Activated T-cell treated with anti-CD3 and anti-CD28 coated beads, Interleukin-2, amount 50 U/mL, for 4 hours (primary cell): ENCODE results near the gene ADH1C. TPM values are rescaled to one million over a fixed set of nuclear protein-coding genes. Genes with fewer than 3 reads are reported as not detected.
"Not testable (repeated sequence)": the region's sequence is repeated elsewhere in the genome, so short reads cannot be mapped to it uniquely, and the experiment has no call there.

Source experiments
- ATAC-seq, 2 donors: fragments of 200-7000 bp; cut with Tn5 transposase; one replicate each; pipeline ENCODE4 v1.10.0; 2021
- DNase-seq: peaks from one replicate; pipeline ENCODE4 v3.0.0-alpha.2; 2020
- H3K27me3 Mint-ChIP-seq: one replicate; pipeline ENCODE4 v1.8.0; 2021; ENCODE audit warnings: low read depth, mixed read lengths
- H3K36me3 Mint-ChIP-seq: one replicate; pipeline ENCODE4 v1.8.0; 2022; ENCODE audit warnings: mixed read lengths; ENCODE audit not compliant: insufficient read depth
- H3K4me1 Mint-ChIP-seq: one replicate; pipeline ENCODE4 v1.8.0; 2021; ENCODE audit warnings: low read depth, mixed read lengths
- H3K4me3 Mint-ChIP-seq: one replicate; pipeline ENCODE4 v1.8.0; 2021; ENCODE audit warnings: mild to moderate bottlenecking, moderate library complexity, mixed read lengths
- H3K9me3 Mint-ChIP-seq: one replicate; pipeline ENCODE4 v1.8.0; 2021; ENCODE audit warnings: mixed read lengths
- total RNA-seq, 3 donors: library from RNA; stranded (reverse); gene quantifications; one replicate each; pipeline ENCODE4 v1.2.1, GENCODE V29; 2021

The ADH1C gene
- under 1 TPM; 0.11 to 0.20 (median 0.16) TPM for total RNA-seq

DNA sequence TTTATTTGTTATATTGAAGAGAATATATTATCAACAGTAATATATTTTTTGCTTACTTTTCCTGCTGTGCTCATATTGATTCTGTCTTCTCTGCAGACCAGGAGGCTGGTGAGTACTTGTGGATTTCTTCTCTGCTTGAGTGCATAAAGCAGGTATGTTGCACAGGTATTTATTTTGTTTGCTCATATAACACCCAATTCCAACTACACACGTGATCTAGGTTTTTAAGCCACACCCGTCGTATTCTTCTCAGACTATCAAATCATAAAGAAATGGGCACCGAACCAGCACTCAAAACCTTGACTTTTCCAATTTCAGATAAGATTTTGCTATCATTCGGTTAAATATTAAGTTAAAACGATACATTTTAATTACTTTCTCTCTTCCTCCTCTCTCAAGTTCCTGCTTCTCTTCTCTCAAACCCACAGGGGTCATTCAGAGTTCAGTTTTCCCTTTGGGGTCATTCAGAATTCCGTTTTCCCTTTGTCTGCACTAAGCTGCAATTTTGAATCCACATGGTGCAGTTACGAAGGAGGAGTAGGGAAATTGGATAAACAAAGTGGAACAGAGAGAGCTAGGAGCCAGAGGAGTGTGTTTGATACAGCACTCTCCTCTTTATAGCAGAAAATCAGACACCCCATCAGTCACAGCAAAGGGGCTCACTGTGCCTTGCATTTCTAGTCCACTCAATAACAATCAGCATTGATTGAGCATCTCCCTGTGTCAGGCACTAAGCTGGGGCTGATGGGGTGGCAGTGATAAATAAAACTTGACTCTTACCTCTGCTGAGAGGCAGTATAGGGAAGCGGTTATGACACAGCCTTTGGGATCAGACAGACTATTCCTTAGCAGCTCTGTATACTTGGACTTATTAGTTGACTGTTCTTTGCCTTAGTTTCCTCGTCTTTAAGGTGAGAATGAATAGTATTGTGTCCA, at the start of gene ADH1C:
Gene ADH1C (minus strand): TSS at position 145 of the 936 bp plus-strand sequence. CDS start 71 bp downstream, at position 74.
- H3K27me3 Mint-ChIP-seq: peaks cover 6% of the 10 kb centered on the region
- H3K4me3 Mint-ChIP-seq: no peak within 1 kb of the TSS
- DNase-seq (no peak), ATAC-seq (no peak)
- no peaks in the 10 kb centered on the region for H3K4me1 Mint-ChIP-seq
- H3K9me3 Mint-ChIP-seq: no peaks in the 10 kb centered on the region
- H3K36me3 Mint-ChIP-seq: no peaks in the 10 kb centered on the region

DNA sequence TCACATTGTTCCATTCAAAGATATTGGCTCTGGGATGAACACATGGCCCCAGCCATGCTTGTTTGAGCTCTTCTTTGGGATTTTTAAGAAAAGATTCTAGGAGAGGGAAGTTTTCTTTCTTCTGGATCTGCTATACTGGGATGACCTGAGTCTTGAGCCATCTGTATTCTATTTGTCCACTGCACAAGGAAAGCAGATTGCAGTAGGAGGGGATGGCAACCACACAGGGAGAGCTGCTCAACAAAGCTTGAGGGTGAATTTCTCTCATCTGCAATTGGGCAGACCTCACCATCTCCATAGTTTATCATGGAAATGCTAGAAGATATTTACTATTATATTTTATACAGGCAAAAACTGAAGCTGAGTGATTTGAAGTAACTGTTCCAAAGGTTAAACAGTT, 48.3 kb upstream of the ADH1C start:
- no peaks in the 10 kb centered on the region for H3K9me3 Mint-ChIP-seq
- peaks cover 9% of the 10 kb centered on the region for H3K4me1 Mint-ChIP-seq
- peaks cover 4% of the 10 kb centered on the region for H3K27me3 Mint-ChIP-seq
- DNase-seq: no peak
- no peaks in the 10 kb centered on the region for H3K36me3 Mint-ChIP-seq
- ATAC-seq: no peak
- no peak overlapping the region for H3K4me3 Mint-ChIP-seq

DNA sequence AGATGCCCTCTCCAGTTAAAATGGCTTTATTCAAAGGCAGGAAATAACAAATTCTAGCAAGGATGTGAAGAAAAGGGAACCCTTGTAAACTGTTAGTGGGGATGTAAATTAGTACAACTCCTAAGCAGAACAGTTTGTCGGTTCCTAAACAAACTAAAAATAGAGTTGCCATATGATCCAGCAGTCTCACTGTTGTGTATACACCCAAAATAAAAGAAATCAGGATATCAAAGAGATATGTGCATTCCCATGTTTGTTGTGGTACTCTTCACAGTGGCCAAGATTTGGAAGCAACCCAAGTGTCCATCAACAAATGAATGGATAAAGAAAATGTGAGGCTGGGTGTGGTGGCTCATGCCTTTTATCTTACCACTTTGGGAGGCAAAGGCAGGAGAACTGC, 46.5 kb upstream of the ADH1C start:
- Mint-ChIP-seq H3K4me3 (no peak overlapping the region), H3K36me3 (no peaks in the 10 kb centered on the region), H3K4me1 (peaks cover 3% of the 10 kb centered on the region), H3K9me3 (no peaks in the 10 kb centered on the region), H3K27me3 (peaks cover 4% of the 10 kb centered on the region)
- no peak for ATAC-seq
- no peak for DNase-seq

DNA sequence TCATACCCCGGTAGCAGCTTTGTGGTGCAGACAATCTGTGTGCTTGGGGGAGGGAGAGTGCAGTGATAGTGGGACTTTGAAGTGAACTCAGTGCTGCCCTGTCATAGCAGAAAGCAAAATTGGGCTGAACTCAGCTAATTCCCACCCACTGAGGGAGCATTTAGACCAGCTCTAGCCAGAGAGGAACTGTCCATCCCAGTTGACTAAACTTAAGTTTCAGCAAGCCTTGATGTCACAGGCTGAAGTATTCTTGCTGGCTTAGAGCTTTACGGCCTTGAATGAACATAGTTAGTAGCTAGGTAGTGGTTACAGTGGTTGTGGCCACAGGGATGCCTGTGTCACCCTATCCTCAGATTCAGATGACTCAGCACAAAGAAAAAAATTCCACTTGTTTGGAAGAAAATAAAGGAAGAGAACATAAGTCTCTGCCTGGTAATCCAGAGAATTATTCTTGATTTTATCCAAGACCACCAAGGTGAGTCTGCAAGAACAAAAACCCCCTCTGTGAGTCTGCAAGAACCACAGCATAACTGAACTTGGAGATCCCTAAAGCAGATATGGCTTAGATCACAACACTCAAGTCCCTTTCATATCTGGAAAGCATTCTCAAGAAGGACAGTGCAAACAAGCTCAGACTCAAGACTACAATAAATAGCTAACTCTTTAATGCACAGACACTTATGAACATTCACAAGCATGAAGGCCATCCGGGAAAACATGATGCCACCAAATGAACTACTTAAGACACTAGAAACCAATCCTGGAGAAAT, 43.2 kb upstream of the ADH1C start:
- ATAC-seq (no peak), DNase-seq (no peak)
- Mint-ChIP-seq H3K9me3 (peaks cover 9% of the 10 kb centered on the region), H3K27me3 (peaks cover 10% of the 10 kb centered on the region), H3K4me3 (no peak overlapping the region), H3K36me3 (no peaks in the 10 kb centered on the region), H3K4me1 (no peaks in the 10 kb centered on the region)

DNA sequence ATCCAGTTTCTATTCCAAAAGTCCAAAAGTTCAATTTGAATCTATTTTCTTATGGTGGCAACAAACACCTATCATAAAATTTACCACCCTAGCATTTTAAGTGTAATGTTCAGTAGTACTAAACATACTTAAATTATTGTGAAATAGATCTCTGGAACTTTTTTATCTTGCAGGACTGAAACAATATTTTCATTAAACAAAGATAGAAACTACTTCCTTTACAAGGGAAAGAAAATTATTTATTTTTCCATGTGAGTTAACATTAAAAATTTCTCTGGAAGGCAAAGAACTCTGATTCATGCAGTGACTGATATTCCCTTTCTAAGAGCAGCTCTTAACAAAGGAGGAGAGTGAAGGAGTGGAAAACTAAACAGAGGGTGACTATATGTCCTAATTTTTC, 42.4 kb upstream of the ADH1C start:
- Mint-ChIP-seq H3K9me3 (peaks cover 11% of the 10 kb centered on the region), H3K4me3 (no peak overlapping the region), H3K4me1 (no peaks in the 10 kb centered on the region)

DNA sequence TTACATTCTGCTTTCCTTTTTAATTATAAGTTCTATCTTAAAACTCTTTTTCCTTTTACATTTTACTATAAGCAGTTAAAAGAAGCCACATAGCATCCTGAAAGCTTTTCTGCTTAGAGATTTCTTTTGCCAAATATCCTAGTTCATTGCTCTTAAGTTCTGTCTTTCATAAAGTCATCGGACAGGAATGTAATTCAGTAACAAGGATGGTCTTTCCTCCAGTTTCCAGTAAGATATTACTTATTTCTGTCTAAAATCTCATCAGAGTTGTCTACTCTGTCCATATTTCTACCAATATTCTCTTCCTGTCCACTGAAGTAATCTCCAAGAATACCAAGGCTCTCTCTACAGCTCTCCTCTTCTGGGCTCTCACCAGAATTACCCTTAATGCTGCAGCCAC, 37.5 kb upstream of the ADH1C start:
- Mint-ChIP-seq H3K27me3 (peaks cover 8% of the 10 kb centered on the region), H3K9me3 (peaks cover 11% of the 10 kb centered on the region), H3K4me1 (no peaks in the 10 kb centered on the region), H3K36me3 (no peaks in the 10 kb centered on the region), H3K4me3 (no peak overlapping the region)
- no peak for ATAC-seq
- DNase-seq: no peak

More for the DNA sequence above, 42.4 kb upstream of the ADH1C start:
- DNase-seq: no peak
- Mint-ChIP-seq H3K36me3 (no peaks in the 10 kb centered on the region), H3K27me3 (peaks cover 10% of the 10 kb centered on the region)
- ATAC-seq: no peak

DNA sequence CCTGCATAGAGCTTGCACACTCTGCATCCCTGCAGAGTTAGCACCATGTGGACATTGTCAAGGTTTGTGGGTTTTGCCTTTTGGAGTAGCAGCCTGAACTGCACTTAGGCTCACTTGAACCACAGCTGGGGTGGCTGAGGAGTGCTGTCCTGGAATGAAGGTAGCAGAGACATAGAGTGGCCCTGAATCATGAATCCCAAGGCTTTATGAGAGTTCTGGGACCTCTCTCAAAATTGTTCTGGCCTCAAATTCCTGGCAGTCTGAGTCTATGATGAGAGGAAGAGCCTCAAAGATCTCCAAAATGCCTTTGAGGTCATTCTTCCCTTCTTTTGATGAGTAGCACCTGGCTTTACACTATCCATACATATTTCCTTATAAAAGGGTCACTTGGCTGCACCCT, 37.1 kb upstream of the ADH1C start:
- peaks cover 11% of the 10 kb centered on the region for H3K9me3 Mint-ChIP-seq

DNA sequence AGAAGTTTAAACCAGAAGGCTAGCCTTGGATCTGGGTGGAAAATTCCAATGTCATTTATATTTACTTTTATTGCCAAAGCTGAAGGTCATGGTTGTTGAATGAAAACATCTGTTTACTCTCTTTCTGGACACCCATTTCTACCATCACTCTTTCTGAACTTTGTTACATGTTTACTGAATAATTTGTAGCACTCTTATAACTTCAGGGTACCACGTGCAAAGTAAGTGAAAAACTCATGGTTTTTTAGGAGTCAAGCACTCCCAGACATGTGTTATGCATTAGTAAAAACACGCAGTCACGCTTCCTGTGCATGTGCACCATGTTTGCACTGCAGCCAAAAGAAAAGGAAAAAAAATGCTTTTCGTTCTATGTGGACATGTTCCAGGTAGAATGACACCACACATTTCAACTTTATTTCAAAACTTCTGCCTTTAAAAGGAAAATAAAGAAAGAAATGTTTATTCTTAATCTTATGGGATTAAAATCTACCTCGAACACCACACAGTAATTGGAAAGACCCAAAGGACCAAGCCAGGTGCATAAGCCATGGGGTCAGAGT, 31.4 kb upstream of the ADH1C start:
- no peak overlapping the region for H3K4me3 Mint-ChIP-seq
- no peaks in the 10 kb centered on the region for H3K9me3 Mint-ChIP-seq
- peaks cover 9% of the 10 kb centered on the region for H3K27me3 Mint-ChIP-seq
- no peak for DNase-seq
- no peak for ATAC-seq
- H3K4me1 Mint-ChIP-seq: no peaks in the 10 kb centered on the region
- H3K36me3 Mint-ChIP-seq: no peaks in the 10 kb centered on the region

More for the DNA sequence above, 37.1 kb upstream of the ADH1C start:
- Mint-ChIP-seq H3K36me3 (no peaks in the 10 kb centered on the region), H3K27me3 (peaks cover 8% of the 10 kb centered on the region), H3K4me3 (no peak overlapping the region), H3K4me1 (no peaks in the 10 kb centered on the region)
- ATAC-seq: no peak
- no peak for DNase-seq

DNA sequence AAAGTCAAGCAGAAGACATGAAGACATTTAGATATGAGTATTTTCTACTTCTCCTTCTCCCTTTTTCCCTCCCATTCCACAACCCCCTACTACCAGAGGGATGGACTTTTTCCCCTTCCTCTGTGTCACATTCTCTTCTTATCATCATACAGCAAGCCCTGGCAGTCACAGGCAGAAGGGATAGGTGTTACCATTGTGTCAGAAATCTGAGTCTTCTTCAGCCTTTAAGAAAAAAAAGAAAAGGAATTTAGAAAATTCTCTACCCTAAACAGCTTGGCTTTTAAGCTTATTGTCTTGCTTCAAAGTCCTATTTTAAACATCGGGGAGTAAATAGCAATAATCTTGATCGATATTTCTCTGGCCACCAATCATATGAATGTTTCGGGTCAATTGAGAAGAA, 30.9 kb upstream of the ADH1C start:
- DNase-seq: no peak
- H3K27me3 Mint-ChIP-seq: peaks cover 9% of the 10 kb centered on the region

DNA sequence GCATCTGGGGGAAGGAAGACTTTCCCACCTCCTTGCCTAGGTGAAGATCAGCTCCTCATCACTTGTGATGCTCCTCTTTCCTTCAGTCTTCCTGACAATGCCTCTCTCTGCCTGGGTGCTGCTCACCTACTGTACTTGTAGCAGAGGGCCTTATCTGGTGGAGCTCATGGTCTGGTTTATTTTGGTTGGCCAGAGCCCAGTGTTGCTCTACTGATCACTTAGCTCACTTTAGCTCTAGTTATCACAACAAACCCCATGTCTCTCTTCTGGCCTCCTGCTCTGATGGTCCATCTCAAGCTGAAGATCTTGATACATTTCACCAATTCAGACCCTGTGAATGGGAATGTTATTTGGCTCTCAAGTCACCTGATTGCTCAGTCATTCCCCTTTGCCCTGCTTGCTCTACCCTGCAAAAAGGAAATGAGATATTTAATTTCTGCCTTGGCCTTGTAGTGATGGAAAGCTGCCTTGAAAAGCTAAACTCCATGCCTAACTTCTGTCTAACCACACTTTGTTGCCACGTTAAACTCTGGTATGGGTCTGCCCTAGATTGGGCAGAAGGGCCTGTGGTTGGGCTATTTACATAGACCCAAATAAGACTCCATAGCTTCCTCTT, 30.3 kb upstream of the ADH1C start:
- no peak overlapping the region for H3K4me3 Mint-ChIP-seq
- H3K4me1 Mint-ChIP-seq: no peaks in the 10 kb centered on the region
- ATAC-seq (no peak), DNase-seq (no peak)
- peaks cover 7% of the 10 kb centered on the region for H3K27me3 Mint-ChIP-seq
- no peaks in the 10 kb centered on the region for H3K9me3 Mint-ChIP-seq
- no peaks in the 10 kb centered on the region for H3K36me3 Mint-ChIP-seq

More for the DNA sequence above, 30.9 kb upstream of the ADH1C start:
- no peak overlapping the region for H3K4me3 Mint-ChIP-seq
- H3K36me3 Mint-ChIP-seq: no peaks in the 10 kb centered on the region
- no peak for ATAC-seq
- H3K9me3 Mint-ChIP-seq: no peaks in the 10 kb centered on the region
- H3K4me1 Mint-ChIP-seq: no peaks in the 10 kb centered on the region

DNA sequence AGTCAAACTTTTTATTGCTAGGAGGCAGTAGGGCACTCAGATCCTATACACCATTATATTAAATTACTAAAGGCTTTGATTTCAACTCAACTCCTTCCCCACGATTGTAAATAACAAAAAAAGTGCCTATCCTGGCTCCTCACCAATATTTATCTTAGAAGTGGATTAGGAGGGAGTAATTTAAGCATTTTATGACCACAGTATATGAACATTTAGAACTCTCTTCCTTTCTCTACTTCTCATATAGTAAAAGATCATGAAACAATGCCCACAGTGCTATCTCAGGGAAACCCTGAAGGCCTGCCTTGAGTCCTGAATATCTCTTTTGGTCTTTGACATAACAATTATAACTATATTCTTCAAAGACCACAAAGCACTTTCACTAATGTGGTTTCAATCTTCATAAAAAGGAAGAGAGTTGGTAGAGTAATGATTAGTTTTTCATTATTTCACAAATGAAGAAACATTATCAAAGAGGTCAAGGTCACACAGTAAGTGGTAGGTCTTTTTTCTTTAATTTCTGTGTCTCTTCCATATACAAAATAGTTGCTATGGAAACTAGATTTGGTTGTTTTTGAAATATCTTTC, 29.1 kb upstream of the ADH1C start:
- H3K36me3 Mint-ChIP-seq: no peaks in the 10 kb centered on the region
- H3K4me1 Mint-ChIP-seq: no peaks in the 10 kb centered on the region
- no peak overlapping the region for H3K4me3 Mint-ChIP-seq
- no peak for DNase-seq
- H3K27me3 Mint-ChIP-seq: peaks cover 11% of the 10 kb centered on the region
- peaks cover 3% of the 10 kb centered on the region for H3K9me3 Mint-ChIP-seq
- ATAC-seq: no peak

DNA sequence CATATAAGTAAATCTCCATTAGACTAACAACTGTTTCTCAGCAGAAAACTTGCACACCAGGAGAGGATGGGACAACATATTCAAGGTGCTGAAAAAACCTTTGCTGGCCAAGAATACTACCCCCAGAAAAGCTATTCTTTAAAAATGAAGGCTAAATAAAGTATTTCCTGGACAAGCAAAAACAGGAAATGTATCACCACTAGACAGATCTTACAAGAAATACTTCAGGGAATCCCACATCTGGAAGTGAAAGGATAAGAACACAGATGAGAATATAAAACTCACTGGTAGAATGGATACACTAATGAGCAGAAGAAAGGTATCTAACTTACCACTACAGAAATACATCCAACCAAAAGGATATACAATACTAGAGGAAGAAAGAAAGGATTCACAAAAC, 27.0 kb upstream of the ADH1C start:
- DNase-seq (no peak), ATAC-seq (no peak)
- Mint-ChIP-seq H3K27me3 (peaks cover 16% of the 10 kb centered on the region), H3K9me3 (peaks cover 12% of the 10 kb centered on the region), H3K4me1 (no peaks in the 10 kb centered on the region), H3K4me3 (no peak overlapping the region), H3K36me3 (no peaks in the 10 kb centered on the region)

DNA sequence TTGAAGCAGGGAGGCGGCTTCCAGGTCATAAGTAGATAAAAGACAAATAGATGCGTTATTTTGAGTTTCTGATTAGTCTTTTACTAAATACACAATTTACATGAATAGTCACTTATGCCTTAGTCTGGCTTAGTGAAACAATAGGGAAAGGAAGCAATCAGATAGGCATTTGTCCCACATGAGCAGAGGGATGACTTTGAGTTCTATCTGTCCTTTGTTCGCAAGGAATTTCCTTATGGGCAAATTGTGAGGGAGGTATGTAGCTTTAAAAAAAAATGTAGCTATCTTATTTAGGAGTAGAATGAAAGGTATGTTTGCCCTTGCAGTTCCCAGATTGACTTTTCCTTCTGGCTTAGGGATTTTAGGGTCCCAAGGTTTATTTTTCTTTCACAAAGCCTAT, 26.3 kb upstream of the ADH1C start:
- ATAC-seq (no peak), DNase-seq (no peak)

DNA sequence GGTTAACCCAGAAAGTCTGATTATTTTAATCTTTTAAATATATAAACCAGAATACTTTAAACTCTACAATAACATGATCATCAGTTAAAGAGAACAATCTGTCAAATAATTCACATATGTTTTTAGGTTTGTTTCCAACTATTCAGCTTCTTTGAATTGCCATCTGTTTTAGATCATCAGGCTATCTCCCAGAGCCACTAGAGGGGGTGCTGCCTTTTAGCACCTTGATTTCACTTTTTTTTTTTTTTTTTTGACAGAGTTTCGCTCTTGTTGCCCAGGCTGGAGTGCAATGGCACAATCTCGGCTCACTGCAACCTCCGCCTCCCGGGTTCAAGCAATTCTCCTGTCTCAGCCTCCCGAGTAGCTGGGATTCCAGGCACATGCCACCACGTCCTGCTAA, 24.8 kb upstream of the ADH1C start:
- H3K4me3 Mint-ChIP-seq, ATAC-seq, H3K4me1 Mint-ChIP-seq, DNase-seq, H3K36me3 Mint-ChIP-seq: not testable (repeated sequence)
- Mint-ChIP-seq H3K9me3 (peaks cover 18% of the 10 kb centered on the region), H3K27me3 (peaks cover 11% of the 10 kb centered on the region)

More for the DNA sequence above, 26.3 kb upstream of the ADH1C start:
- Mint-ChIP-seq H3K4me1 (no peaks in the 10 kb centered on the region), H3K36me3 (no peaks in the 10 kb centered on the region), H3K4me3 (no peak overlapping the region), H3K27me3 (peaks cover 16% of the 10 kb centered on the region), H3K9me3 (peaks cover 14% of the 10 kb centered on the region)
